Trophoblast cell (in vitro differentiated cells and primary cell): ENCODE results near the gene C1orf198.

Experiments
- DNase-seq, 2 donors: peaks; one replicate each; pipeline ENCODE4 v3.0.0-alpha.2; 2016
- H2AFZ ChIP-seq: 2 replicates; pipeline ENCODE4 v1.6.1; 2013; ENCODE audit warnings: low read length, moderate library complexity, mild to moderate bottlenecking; ENCODE audit not compliant: insufficient read depth, poor library complexity
- H2AK5ac ChIP-seq: 2 replicates; pipeline ENCODE4 v1.6.1; 2013; ENCODE audit warnings: mild to moderate bottlenecking, low read length
- H2BK120ac ChIP-seq: 2 replicates; pipeline ENCODE4 v1.6.1; 2013; ENCODE audit warnings: low read length, mild to moderate bottlenecking, moderate library complexity; ENCODE audit not compliant: insufficient read depth, poor library complexity
- H2BK12ac ChIP-seq: 2 replicates; pipeline ENCODE4 v1.6.1; 2013; ENCODE audit warnings: mild to moderate bottlenecking, low read length, moderate library complexity
- H2BK5ac ChIP-seq: 2 replicates; pipeline ENCODE4 v1.6.1; 2013; ENCODE audit warnings: low read length, low read depth, moderate library complexity, mild to moderate bottlenecking; ENCODE audit not compliant: poor library complexity
- H3K14ac ChIP-seq: 2 replicates; pipeline ENCODE4 v1.6.1; 2013; ENCODE audit warnings: mild to moderate bottlenecking, low read length
- H3K18ac ChIP-seq: 2 replicates; pipeline ENCODE4 v1.6.1; 2013; ENCODE audit warnings: mild to moderate bottlenecking, low read length
- H3K23ac ChIP-seq: 2 replicates; pipeline ENCODE4 v1.6.1; 2013; ENCODE audit warnings: low read length
- H3K27ac ChIP-seq: 2 replicates; pipeline ENCODE4 v1.5.1; 2013; ENCODE audit warnings: low read depth, mild to moderate bottlenecking, inconsistent platforms, low read length, moderate library complexity
- H3K27me3 ChIP-seq: 2 replicates; pipeline ENCODE4 v1.6.1; 2013; ENCODE audit warnings: inconsistent platforms, mild to moderate bottlenecking, low read length, moderate library complexity; ENCODE audit not compliant: insufficient read depth
- H3K36me3 ChIP-seq, 2 experiments: 1 replicate in 1 of 2; 2 replicates in 1 of 2; pipeline ENCODE4 v1.6.1; 2013; ENCODE audit warnings: low read length in 2 of 2, mild to moderate bottlenecking in 2 of 2, moderate library complexity in 1 of 2; ENCODE audit not compliant: insufficient read depth in 2 of 2, control insufficient read depth in 1 of 2
- H3K4ac ChIP-seq: 2 replicates; pipeline ENCODE4 v1.6.1; 2013; ENCODE audit warnings: low read depth, mild to moderate bottlenecking, low read length, moderate library complexity
- H3K4me1 ChIP-seq, 2 experiments: 1 replicate in 1 of 2; 2 replicates in 1 of 2; pipeline ENCODE4 v1.6.1; 2013; ENCODE audit warnings: low read length in 2 of 2, mild to moderate bottlenecking in 2 of 2, moderate library complexity in 1 of 2; ENCODE audit not compliant: insufficient read depth in 2 of 2, control insufficient read depth in 1 of 2
- H3K4me2 ChIP-seq: 2 replicates; pipeline ENCODE4 v1.6.1; 2013; ENCODE audit warnings: inconsistent platforms, mild to moderate bottlenecking, low read length, moderate library complexity
- H3K4me3 ChIP-seq: 2 replicates; pipeline ENCODE4 v1.5.1; 2013; ENCODE audit warnings: mild to moderate bottlenecking, low read depth, low read length, inconsistent platforms
- H3K79me1 ChIP-seq: one replicate; pipeline ENCODE4 v1.6.1; 2013; ENCODE audit warnings: low read length
- H3K79me2 ChIP-seq: 2 replicates; pipeline ENCODE4 v1.6.1; 2013; ENCODE audit warnings: low read length, mild to moderate bottlenecking; ENCODE audit not compliant: control insufficient read depth, insufficient read depth, poor library complexity
- H3K9ac ChIP-seq: 2 replicates; pipeline ENCODE4 v1.6.1; 2013; ENCODE audit warnings: mild to moderate bottlenecking, low read length
- H3K9me3 ChIP-seq: 2 replicates; pipeline ENCODE4 v1.6.1; 2013; ENCODE audit warnings: low read depth, mild to moderate bottlenecking, control low read depth, inconsistent platforms, low read length; ENCODE audit not compliant: insufficient read depth
- H4K12ac ChIP-seq: 2 replicates; pipeline ENCODE4 v1.6.1; 2013; ENCODE audit warnings: low read depth, mild to moderate bottlenecking, low read length, moderate library complexity
- H4K8ac ChIP-seq: 2 replicates; pipeline ENCODE4 v1.6.1; 2013; ENCODE audit warnings: low read depth, mild to moderate bottlenecking, low read length, moderate library complexity
- H4K91ac ChIP-seq: one replicate; pipeline ENCODE4 v1.6.1; 2013; ENCODE audit warnings: low read depth, mild to moderate bottlenecking, low read length, moderate library complexity
- WGBS: extraction: QIAGEN DNeasy Blood & Tissue Kit; methylation state at CpG from one replicate; pipeline ENCODE4 v1.1.7; 2013; ENCODE audit warnings: missing lambda C conversion rate; ENCODE audit not compliant: insufficient read length, insufficient coverage; ENCODE audit errors: extremely low coverage; 5-methylcytosine and 5-hydroxymethylcytosine counted together

The C1orf198 gene

GRCh38 chr1:230808281-230808872 is 59.9 kb downstream of the C1orf198 start:
- no peak overlapping the region for H2AFZ ChIP-seq
- H3K4me1 ChIP-seq, result no peaks in the 10 kb centered on the region
- H3K18ac ChIP-seq, result no peak overlapping the region
- no peaks in the 10 kb centered on the region for H3K36me3 ChIP-seq
- no peak overlapping the region for H3K9ac ChIP-seq
- no peak overlapping the region for H3K4me2 ChIP-seq
- H4K91ac ChIP-seq, result no peak overlapping the region
- H3K4ac ChIP-seq, result no peak overlapping the region
- H2AK5ac ChIP-seq, result no peak overlapping the region
- no peak overlapping the region for H2BK120ac ChIP-seq
- no peaks in the 10 kb centered on the region for H3K9me3 ChIP-seq
- H2BK5ac ChIP-seq, result no peak overlapping the region
- no peak overlapping the region for H4K8ac ChIP-seq
- no peak for DNase-seq
- no peak overlapping the region for H3K14ac ChIP-seq
- no CpG with 5 or more reads among the region's 4 CpGs for WGBS
- H3K79me2 ChIP-seq, result no peaks in the 10 kb centered on the region
- no peak overlapping the region for H3K23ac ChIP-seq
- no peak overlapping the region for H2BK12ac ChIP-seq
- H3K79me1 ChIP-seq, result peaks cover 2% of the 10 kb centered on the region
- no peak overlapping the region for H3K4me3 ChIP-seq
- H3K27me3 ChIP-seq, result no peaks in the 10 kb centered on the region
- H4K12ac ChIP-seq, result no peak overlapping the region
- H3K27ac ChIP-seq, result no peak overlapping the region

- H3K9me3 ChIP-seq, result no peaks in the 10 kb centered on the region
- H3K4me1 ChIP-seq, result no peaks in the 10 kb centered on the region
- no peak overlapping the region for H3K4me2 ChIP-seq
- H2AFZ ChIP-seq, result no peak overlapping the region
- no peak overlapping the region for H2BK5ac ChIP-seq
- H3K79me1 ChIP-seq, result peaks cover 2% of the 10 kb centered on the region
- DNase-seq, result no peak
- WGBS, result no CpG with 5 or more reads among the region's 3 CpGs
- H3K18ac ChIP-seq, result no peak overlapping the region
- H3K27ac ChIP-seq, result no peak overlapping the region
- no peaks in the 10 kb centered on the region for H3K79me2 ChIP-seq
- H3K4ac ChIP-seq, result no peak overlapping the region
- no peak overlapping the region for H3K9ac ChIP-seq
- H4K91ac ChIP-seq, result no peak overlapping the region
- H3K14ac ChIP-seq, result no peak overlapping the region
- no peaks in the 10 kb centered on the region for H3K36me3 ChIP-seq
- no peak overlapping the region for H3K4me3 ChIP-seq
- no peak overlapping the region for H4K12ac ChIP-seq
- H2BK120ac ChIP-seq, result no peak overlapping the region
- H4K8ac ChIP-seq, result no peak overlapping the region
- no peaks in the 10 kb centered on the region for H3K27me3 ChIP-seq
- H2BK12ac ChIP-seq, result no peak overlapping the region
- H3K23ac ChIP-seq, result no peak overlapping the region
- no peak overlapping the region for H2AK5ac ChIP-seq
Measured at GRCh38 chr1:230807561-230808280, 60.6 kb downstream of the C1orf198 start.

- no peak for DNase-seq
- Histone ChIP-seq H2BK5ac (no peak overlapping the region), H3K9me3 (no peaks in the 10 kb centered on the region), H3K18ac (no peak overlapping the region), H2BK12ac (no peak overlapping the region), H4K8ac (no peak overlapping the region), H3K4me2 (no peak overlapping the region), H3K14ac (no peak overlapping the region), H3K9ac (no peak overlapping the region), H3K36me3 (no peaks in the 10 kb centered on the region), H3K79me2 (no peaks in the 10 kb centered on the region), H4K12ac (no peak overlapping the region), H3K4me3 (no peak overlapping the region), H4K91ac (no peak overlapping the region), H3K4ac (no peak overlapping the region), H2AFZ (no peak overlapping the region), H3K23ac (no peak overlapping the region), H3K27me3 (no peaks in the 10 kb centered on the region), H2BK120ac (no peak overlapping the region), H3K27ac (no peak overlapping the region), H2AK5ac (no peak overlapping the region), H3K79me1 (peaks cover 2% of the 10 kb centered on the region), H3K4me1 (no peaks in the 10 kb centered on the region)
- no CpG with 5 or more reads among the region's 5 CpGs for WGBS
Measured at GRCh38 chr1:230807029-230807428, 61.3 kb downstream of the C1orf198 start.

GRCh38 chr1:230806552-230806951 is 61.8 kb downstream of the C1orf198 start:
- H3K4me3 ChIP-seq, result no peak overlapping the region
- H3K4me2 ChIP-seq, result no peak overlapping the region
- no peak overlapping the region for H3K4ac ChIP-seq
- H4K8ac ChIP-seq, result no peak overlapping the region
- no peaks in the 10 kb centered on the region for H3K36me3 ChIP-seq
- no peaks in the 10 kb centered on the region for H3K9me3 ChIP-seq
- no peak overlapping the region for H3K23ac ChIP-seq
- no peaks in the 10 kb centered on the region for H3K4me1 ChIP-seq
- H2BK12ac ChIP-seq, result no peak overlapping the region
- no peaks in the 10 kb centered on the region for H3K27me3 ChIP-seq
- no peak overlapping the region for H2AFZ ChIP-seq
- no peak overlapping the region for H4K91ac ChIP-seq
- no peak for DNase-seq
- H3K9ac ChIP-seq, result no peak overlapping the region
- H4K12ac ChIP-seq, result no peak overlapping the region
- no CpG with 5 or more reads among the region's 2 CpGs for WGBS
- H3K14ac ChIP-seq, result no peak overlapping the region
- peaks cover 2% of the 10 kb centered on the region for H3K79me1 ChIP-seq
- no peak overlapping the region for H2BK120ac ChIP-seq
- H2AK5ac ChIP-seq, result no peak overlapping the region
- H2BK5ac ChIP-seq, result no peak overlapping the region
- no peak overlapping the region for H3K18ac ChIP-seq
- no peaks in the 10 kb centered on the region for H3K79me2 ChIP-seq
- no peak overlapping the region for H3K27ac ChIP-seq
